ENCODE results near the gene P2RX4.
"Not testable (repeated sequence)": the region's sequence is repeated elsewhere in the genome, so short reads cannot be mapped to it uniquely, and the experiment has no call there.

The P2RX4 gene

GRCh38 chr12:121196902-121197301 lies 13.0 kb upstream of the P2RX4 start:
- in situ Hi-C loops (cut with HindIII; ENCODE audit: low pct_unique_long_range_greater_than_20kb, low sequenced_read_pairs) = no loop called here
- no peak for DNase-seq (ENCODE audit: low read depth in 1 of 2, low spot score in 1 of 2)

GRCh38 chr12:121198949-121199348 lies 11.0 kb upstream of the P2RX4 start:
- no peak for DNase-seq (ENCODE audit: low read depth in 1 of 2, low spot score in 1 of 2)
- no peak for TF ChIP-seq JUND (IDR thresholded peaks at IDR 0.05; ENCODE audit: low read depth)
- in situ Hi-C loops (cut with HindIII; ENCODE audit: low pct_unique_long_range_greater_than_20kb, low sequenced_read_pairs) = no loop called here

More at GRCh38 chr12:121196902-121197301, 13.0 kb upstream of the P2RX4 start:
- no peak for TF ChIP-seq JUND (IDR thresholded peaks at IDR 0.05; ENCODE audit: low read depth)

GRCh38 chr12:121201140-121201539 lies 8.8 kb upstream of the P2RX4 start:
- in situ Hi-C loops (cut with HindIII; ENCODE audit: low pct_unique_long_range_greater_than_20kb, low sequenced_read_pairs); DNase-seq (ENCODE audit: low read depth in 1 of 2, low spot score in 1 of 2): not testable (repeated sequence)

- DNase-seq (ENCODE audit: low read depth in 1 of 2, low spot score in 1 of 2) = peak in 1 of 2 experiments; percentile 22
These were observed 7.2 kb upstream of the P2RX4 start for GRCh38 chr12:121202407-121203355.

GRCh38 chr12:121203482-121203881 lies 6.4 kb upstream of the P2RX4 start:
- no peak for DNase-seq (ENCODE audit: low read depth in 1 of 2, low spot score in 1 of 2)
- TF ChIP-seq JUND (IDR thresholded peaks at IDR 0.05; ENCODE audit: low read depth) = no peak
- in situ Hi-C loops (cut with HindIII; ENCODE audit: low pct_unique_long_range_greater_than_20kb, low sequenced_read_pairs) = no loop called here

More at GRCh38 chr12:121202407-121203355, 7.2 kb upstream of the P2RX4 start:
- in situ Hi-C loops (cut with HindIII; ENCODE audit: low pct_unique_long_range_greater_than_20kb, low sequenced_read_pairs) = no loop called here
- TF ChIP-seq JUND (IDR thresholded peaks at IDR 0.05; ENCODE audit: low read depth) = peak; percentile 42; the same call in 1 of the 2 replicates

- in situ Hi-C loops (cut with HindIII; ENCODE audit: low pct_unique_long_range_greater_than_20kb, low sequenced_read_pairs) = no loop called here
- no peak for TF ChIP-seq JUND (IDR thresholded peaks at IDR 0.05; ENCODE audit: low read depth)
These were observed 4.4 kb upstream of the P2RX4 start for GRCh38 chr12:121205491-121205890.

GRCh38 chr12:121208571-121208970 lies 1.4 kb upstream of the P2RX4 start:
- DNase-seq (ENCODE audit: low read depth in 1 of 2, low spot score in 1 of 2); in situ Hi-C loops (cut with HindIII; ENCODE audit: low pct_unique_long_range_greater_than_20kb, low sequenced_read_pairs): not testable (repeated sequence)

More at GRCh38 chr12:121205491-121205890, 4.4 kb upstream of the P2RX4 start:
- DNase-seq (ENCODE audit: low read depth in 1 of 2, low spot score in 1 of 2) = no peak

- in situ Hi-C loops (cut with HindIII; ENCODE audit: low pct_unique_long_range_greater_than_20kb, low sequenced_read_pairs) = no loop called here
- TF ChIP-seq JUND (IDR thresholded peaks at IDR 0.05; ENCODE audit: low read depth) = no peak
- DNase-seq (ENCODE audit: low read depth in 1 of 2, low spot score in 1 of 2) = no peak
These were observed 708 bp upstream of the P2RX4 start for GRCh38 chr12:121209221-121209620.

- no peak for DNase-seq (ENCODE audit: low read depth in 1 of 2, low spot score in 1 of 2)
- in situ Hi-C loops (cut with HindIII; ENCODE audit: low pct_unique_long_range_greater_than_20kb, low sequenced_read_pairs) = no loop called here
- TF ChIP-seq JUND (IDR thresholded peaks at IDR 0.05; ENCODE audit: low read depth) = no peak
These were observed 2.9 kb downstream of the P2RX4 start for GRCh38 chr12:121212875-121213274.

GRCh38 chr12:121214166-121214777 lies 4.3 kb downstream of the P2RX4 start:
- no peak for TF ChIP-seq JUND (IDR thresholded peaks at IDR 0.05; ENCODE audit: low read depth)
- in situ Hi-C loops (cut with HindIII; ENCODE audit: low pct_unique_long_range_greater_than_20kb, low sequenced_read_pairs) = no loop called here
- no peak for DNase-seq (ENCODE audit: low read depth in 1 of 2, low spot score in 1 of 2)

GRCh38 chr12:121214855-121215745 lies 5.2 kb downstream of the P2RX4 start:
- DNase-seq (ENCODE audit: low read depth in 1 of 2, low spot score in 1 of 2) = no peak
- TF ChIP-seq JUND (IDR thresholded peaks at IDR 0.05; ENCODE audit: low read depth) = no peak
- in situ Hi-C loops (cut with HindIII; ENCODE audit: low pct_unique_long_range_greater_than_20kb, low sequenced_read_pairs) = no loop called here

- no peak for TF ChIP-seq JUND (IDR thresholded peaks at IDR 0.05; ENCODE audit: low read depth)
- in situ Hi-C loops (cut with HindIII; ENCODE audit: low pct_unique_long_range_greater_than_20kb, low sequenced_read_pairs) = no loop called here
- DNase-seq (ENCODE audit: low read depth in 1 of 2, low spot score in 1 of 2) = no peak
These were observed 6.2 kb downstream of the P2RX4 start for GRCh38 chr12:121216102-121216501.

Data from T47D (cell line).